Neural cell (in vitro differentiated cells): ENCODE results near the gene NT5DC4. TPM values are rescaled to one million over a fixed set of nuclear protein-coding genes. Genes with fewer than 3 reads are reported as not detected.

Experiments
- H2AFZ ChIP-seq: fragments of 200-600, 300-800 bp; sonication (generic), shearing (Covaris generic); 2 replicates; pipeline ENCODE4 v1.6.0; 2014; ENCODE audit warnings: low read depth, mild to moderate bottlenecking, antibody characterized with exemption, low read length, moderate library complexity
- H3F3A ChIP-seq: fragments of 200-600 bp; shearing (Covaris generic); 2 replicates; pipeline ENCODE4 v1.6.1; 2016; ENCODE audit warnings: mild to moderate bottlenecking, moderate library complexity, mixed read lengths, antibody characterized with exemption, low read length; ENCODE audit not compliant: insufficient read depth, poor library complexity, severe bottlenecking
- H3K27ac ChIP-seq: fragments of 200-600, 300-800 bp; sonication (generic), shearing (Covaris generic); 2 replicates; pipeline ENCODE4 v1.5.1; 2014; ENCODE audit warnings: mild to moderate bottlenecking, low read length, moderate library complexity
- H3K27me3 ChIP-seq: fragments of 300-800, 200-600 bp; sonication (generic), shearing (Covaris generic); 2 replicates; pipeline ENCODE4 v1.6.0; 2014; ENCODE audit warnings: mild to moderate bottlenecking, low read depth, low read length, moderate library complexity; ENCODE audit not compliant: insufficient read depth
- H3K36me3 ChIP-seq: fragments of 300-800, 200-600 bp; sonication (generic), shearing (Covaris generic); 2 replicates; pipeline ENCODE4 v1.5.1; 2014; ENCODE audit warnings: mild to moderate bottlenecking, antibody characterized with exemption, low read length, moderate library complexity; ENCODE audit not compliant: insufficient read depth
- H3K4me2 ChIP-seq: fragments of 300-800, 200-600 bp; sonication (generic), shearing (Covaris generic); 2 replicates; pipeline ENCODE4 v1.6.0; 2014; ENCODE audit warnings: mild to moderate bottlenecking, low read length
- H3K4me3 ChIP-seq: fragments of 300-800, 200-600 bp; sonication (generic), shearing (Covaris generic); 2 replicates; pipeline ENCODE4 v1.5.1; 2014; ENCODE audit warnings: mild to moderate bottlenecking, low read length, moderate library complexity
- H3K79me2 ChIP-seq: fragments of 200-600 bp; shearing (Covaris generic); replicated peaks from 2 replicates; pipeline ENCODE4 v1.6.0; 2014; ENCODE audit warnings: mild to moderate bottlenecking, low read length, moderate library complexity; ENCODE audit not compliant: insufficient read depth
- H3K9ac ChIP-seq: fragments of 300-800, 200-600 bp; sonication (generic), shearing (Covaris generic); 2 replicates; pipeline ENCODE4 v1.6.1; 2016; ENCODE audit warnings: mild to moderate bottlenecking, low read length, mixed read lengths
- H3K9me2 ChIP-seq: fragments of 200-600 bp; shearing (Covaris generic); 2 replicates; pipeline ENCODE4 v1.6.1; 2016; ENCODE audit warnings: mild to moderate bottlenecking, low read length, mixed read lengths; ENCODE audit not compliant: insufficient read depth
- H3K9me3 ChIP-seq: fragments of 200-600, 300-800 bp; sonication (generic), shearing (Covaris generic); 2 replicates; pipeline ENCODE4 v1.6.1; 2016; ENCODE audit warnings: mild to moderate bottlenecking, mixed run types, low read length, moderate library complexity, mixed read lengths
- H4K20me1 ChIP-seq: fragments of 200-600 bp; shearing (Covaris generic); 2 replicates; pipeline ENCODE4 v1.6.1; 2016; ENCODE audit warnings: mild to moderate bottlenecking, mixed run types; ENCODE audit not compliant: insufficient read depth
- CTCF ChIP-seq: fragments of 450-650 bp; IDR thresholded peaks from 2 replicates; pipeline ENCODE4 v1.5.1; 2014; ENCODE audit warnings: antibody characterized with exemption, mild to moderate bottlenecking, moderate library complexity; ENCODE audit not compliant: poor library complexity, severe bottlenecking
- EP300 ChIP-seq: fragments of 450-650 bp; conservative IDR thresholded peaks from 2 replicates; pipeline ENCODE4 v1.6.1; 2014; ENCODE audit warnings: antibody characterized with exemption, mild to moderate bottlenecking, moderate library complexity; ENCODE audit not compliant: poor library complexity, severe bottlenecking
- EZH2 ChIP-seq: fragments of 200-600, 300-800 bp; shearing (Covaris generic), sonication (generic); IDR thresholded peaks from 2 replicates; pipeline ENCODE4 v1.6.1; 2014; ENCODE audit warnings: antibody characterized with exemption, low read length, borderline replicate concordance, mild to moderate bottlenecking; ENCODE audit not compliant: insufficient read depth, poor library complexity, severe bottlenecking
- MXI1 ChIP-seq: fragments of 450-650 bp; conservative IDR thresholded peaks from 2 replicates; pipeline ENCODE4 v1.6.1; 2014; ENCODE audit warnings: antibody characterized with exemption, mild to moderate bottlenecking; ENCODE audit not compliant: poor library complexity, severe bottlenecking
- POLR2AphosphoS5 ChIP-seq: IDR thresholded peaks from 2 replicates; pipeline ENCODE4 v1.6.1; 2012
- RAD21 ChIP-seq: fragments of 450-650 bp; conservative IDR thresholded peaks from 2 replicates; pipeline ENCODE4 v1.6.1; 2014; ENCODE audit warnings: antibody characterized with exemption, mild to moderate bottlenecking, moderate library complexity
- REST ChIP-seq: IDR thresholded peaks from 2 replicates; pipeline ENCODE4 v1.6.1; 2012; ENCODE audit warnings: borderline replicate concordance
- SMC3 ChIP-seq: fragments of 450-650 bp; conservative IDR thresholded peaks from 2 replicates; pipeline ENCODE4 v1.6.1; 2014; ENCODE audit warnings: antibody characterized with exemption, mild to moderate bottlenecking, moderate library complexity; ENCODE audit not compliant: poor library complexity
- TAF1 ChIP-seq: IDR thresholded peaks from 2 replicates; pipeline ENCODE4 v1.6.1; 2012; ENCODE audit warnings: low read depth
- polyA plus RNA-seq: library from polyadenylated mRNA; depleted of rRNA; stranded (reverse); fragments of >200 nt; gene quantifications from 2 replicates; pipeline ENCODE4 v1.2.3, GENCODE V29; 2014

NT5DC4 gene
- polyA plus RNA-seq, 1 donor from 2014 or later = not detected

- Histone ChIP-seq H3K9me2 (no peaks in the 10 kb centered on the region), H3K9ac (no peak overlapping the region), H3K79me2 (no peaks in the 10 kb centered on the region), H3K9me3 (no peaks in the 10 kb centered on the region), H4K20me1 (no peaks in the 10 kb centered on the region), H2AFZ (no peak overlapping the region), H3K27ac (no peak overlapping the region), H3K36me3 (no peaks in the 10 kb centered on the region), H3K4me2 (no peak overlapping the region), H3F3A (no peaks in the 10 kb centered on the region), H3K27me3 (no peaks in the 10 kb centered on the region), H3K4me3 (no peak overlapping the region)
- no peak for TF ChIP-seq RAD21
- no peak for TF ChIP-seq TAF1
- TF ChIP-seq SMC3 = no peak
- no peak for TF ChIP-seq EZH2
- no peak for TF ChIP-seq MXI1
These were observed 33.3 kb upstream of the NT5DC4 start for GRCh38 chr2:112687522-112687921.

- no peaks in the 10 kb centered on the region for H4K20me1 ChIP-seq
- no peak overlapping the region for H3K4me3 ChIP-seq
- no peak overlapping the region for H3K9ac ChIP-seq
- H2AFZ ChIP-seq = no peak overlapping the region
- no peaks in the 10 kb centered on the region for H3K9me3 ChIP-seq
- H3K79me2 ChIP-seq = no peaks in the 10 kb centered on the region
- no peaks in the 10 kb centered on the region for H3K36me3 ChIP-seq
- no peaks in the 10 kb centered on the region for H3F3A ChIP-seq
- TF ChIP-seq EZH2 (no peak), POLR2AphosphoS5 (no peak), CTCF (no peak), TAF1 (no peak), REST (no peak), EP300 (no peak)
- no peak overlapping the region for H3K4me2 ChIP-seq
- no peaks in the 10 kb centered on the region for H3K27me3 ChIP-seq
- no peak overlapping the region for H3K27ac ChIP-seq
- H3K9me2 ChIP-seq = no peaks in the 10 kb centered on the region
These were observed 32.5 kb upstream of the NT5DC4 start for GRCh38 chr2:112688086-112688880.
